ENCODE measurements around the gene PALD1. TPM values are rescaled to one million over a fixed set of nuclear protein-coding genes. Genes with fewer than 3 reads are reported as not detected.

PALD1 gene
- total RNA-seq, 3 donors from 2014 or later (not counting 1 experiment from before 2014, with no cell fraction given), result 0.21 TPM; not detected in 2

DNA sequence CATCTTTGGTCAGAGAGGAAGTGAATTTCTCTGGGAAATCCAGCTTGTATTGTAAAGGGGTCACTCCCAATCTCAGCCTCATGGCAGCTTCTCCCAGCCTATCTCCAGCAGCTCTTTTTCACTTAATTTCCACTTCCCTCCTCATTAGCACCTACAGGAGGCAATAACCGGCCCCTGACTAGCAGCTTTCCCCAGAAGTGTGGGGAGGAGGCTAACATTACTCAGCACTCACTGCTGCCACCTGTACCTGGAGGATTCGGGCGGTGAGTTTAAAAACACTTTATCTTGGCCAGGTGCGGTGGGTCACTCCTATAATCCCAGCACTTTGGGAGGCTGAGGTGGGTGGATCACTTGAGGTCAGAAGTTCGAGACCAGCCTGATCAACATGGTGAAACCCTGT is 40.8 kb upstream of the PALD1 start:
- no peak overlapping the region for H3K4me3 Mint-ChIP-seq
- WGBS (ENCODE audit: insufficient coverage), result 77% methylated on average over 2 of the region's 5 CpGs
- Histone ChIP-seq H3K27ac (ENCODE audit: low read length) (no peak overlapping the region), H3K4me1 (ENCODE audit: control insufficient read depth, insufficient read depth, low read length) (peaks cover 17% of the 10 kb centered on the region), H3K36me3 (ENCODE audit: control insufficient read depth, insufficient read depth, low read length) (no peaks in the 10 kb centered on the region), H3K27me3 (ENCODE audit: control insufficient read depth, insufficient read depth, low read length) (peaks cover 23% of the 10 kb centered on the region), H3K9me3 (ENCODE audit: control insufficient read depth, insufficient read depth, low read length) (no peaks in the 10 kb centered on the region), H3K4me3 (ENCODE audit: low read length) (no peak overlapping the region)
- no peaks in the 10 kb centered on the region for H3K36me3 Mint-ChIP-seq
- H3K27ac Mint-ChIP-seq, result no peak overlapping the region
- peaks cover 24 to 28% of the 10 kb centered on the region in 2 donors for H3K27me3 Mint-ChIP-seq (ENCODE audit: low read depth in 2 of 2)
- TF ChIP-seq, protein P1, sequence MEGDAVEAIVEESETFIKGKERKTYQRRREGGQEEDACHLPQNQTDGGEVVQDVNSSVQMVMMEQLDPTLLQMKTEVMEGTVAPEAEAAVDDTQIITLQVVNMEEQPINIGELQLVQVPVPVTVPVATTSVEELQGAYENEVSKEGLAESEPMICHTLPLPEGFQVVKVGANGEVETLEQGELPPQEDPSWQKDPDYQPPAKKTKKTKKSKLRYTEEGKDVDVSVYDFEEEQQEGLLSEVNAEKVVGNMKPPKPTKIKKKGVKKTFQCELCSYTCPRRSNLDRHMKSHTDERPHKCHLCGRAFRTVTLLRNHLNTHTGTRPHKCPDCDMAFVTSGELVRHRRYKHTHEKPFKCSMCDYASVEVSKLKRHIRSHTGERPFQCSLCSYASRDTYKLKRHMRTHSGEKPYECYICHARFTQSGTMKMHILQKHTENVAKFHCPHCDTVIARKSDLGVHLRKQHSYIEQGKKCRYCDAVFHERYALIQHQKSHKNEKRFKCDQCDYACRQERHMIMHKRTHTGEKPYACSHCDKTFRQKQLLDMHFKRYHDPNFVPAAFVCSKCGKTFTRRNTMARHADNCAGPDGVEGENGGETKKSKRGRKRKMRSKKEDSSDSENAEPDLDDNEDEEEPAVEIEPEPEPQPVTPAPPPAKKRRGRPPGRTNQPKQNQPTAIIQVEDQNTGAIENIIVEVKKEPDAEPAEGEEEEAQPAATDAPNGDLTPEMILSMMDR (IDR thresholded peaks at IDR 0.05), result no peak
- intact Hi-C loops (cut with micrococcal nuclease), result no loop called here
- DNase-seq (no peak), ATAC-seq (no peak)
- peaks cover 12 to 31% of the 10 kb centered on the region in 2 donors for H3K4me1 Mint-ChIP-seq
- H3K9me3 Mint-ChIP-seq, result no peaks in the 10 kb centered on the region

DNA sequence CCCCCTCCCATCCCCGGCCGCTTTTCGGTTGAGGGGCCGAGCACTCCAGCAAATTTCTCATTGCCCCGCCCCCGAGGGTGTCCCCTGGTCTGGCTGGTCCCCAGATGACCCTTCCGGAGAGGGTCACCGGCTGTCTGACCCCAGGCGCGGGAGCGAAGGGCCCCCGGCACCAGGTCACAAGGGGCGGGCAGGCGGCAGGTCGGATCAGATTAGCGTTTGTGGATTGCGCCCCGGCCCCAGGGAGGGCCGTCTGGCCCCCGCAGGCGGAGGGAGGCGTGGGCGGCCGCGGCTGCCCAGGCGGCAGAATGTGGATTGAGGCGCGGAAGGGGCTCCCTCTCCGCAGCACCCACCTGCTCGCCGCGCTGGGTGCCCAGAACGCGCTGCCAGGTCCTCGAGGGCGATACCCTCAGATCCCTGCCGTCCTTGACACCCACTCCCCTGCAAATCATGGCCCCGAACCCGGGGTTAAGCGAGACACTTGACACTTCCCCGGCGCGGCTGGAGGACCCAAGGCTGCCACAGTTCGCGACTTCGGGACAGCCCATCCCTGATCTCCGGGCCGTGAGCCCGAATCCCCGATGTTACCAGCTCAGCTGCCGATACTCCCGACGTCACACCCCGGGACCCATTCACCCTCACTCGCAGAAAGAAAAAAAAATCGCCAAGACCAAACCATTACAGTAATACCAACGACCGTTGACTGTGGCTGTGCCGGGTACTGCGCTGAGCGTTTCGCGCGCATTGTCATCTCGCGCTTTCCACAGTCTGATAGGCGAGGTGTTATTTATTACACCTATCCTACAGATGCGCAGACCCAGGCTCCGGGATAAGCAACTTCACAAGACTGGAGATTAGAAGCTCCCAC is 38.0 kb upstream of the PALD1 start:
- WGBS (ENCODE audit: insufficient coverage), result 6% methylated on average over 69 of the region's 69 CpGs
- H3K4me3 Mint-ChIP-seq, result peak overlapping the region; percentile 72
- Histone ChIP-seq H3K27ac (ENCODE audit: low read length) (no peak overlapping the region), H3K4me1 (ENCODE audit: control insufficient read depth, insufficient read depth, low read length) (peaks cover 14% of the 10 kb centered on the region), H3K4me3 (ENCODE audit: low read length) (no peak overlapping the region), H3K9me3 (ENCODE audit: control insufficient read depth, insufficient read depth, low read length) (no peaks in the 10 kb centered on the region), H3K36me3 (ENCODE audit: control insufficient read depth, insufficient read depth, low read length) (no peaks in the 10 kb centered on the region), H3K27me3 (ENCODE audit: control insufficient read depth, insufficient read depth, low read length) (peaks cover 27% of the 10 kb centered on the region)
- no peaks in the 10 kb centered on the region for H3K36me3 Mint-ChIP-seq
- H3K27ac Mint-ChIP-seq, result no peak overlapping the region
- no peaks in the 10 kb centered on the region for H3K9me3 Mint-ChIP-seq
- peaks cover 7 to 17% of the 10 kb centered on the region in 2 donors for H3K4me1 Mint-ChIP-seq
- TF ChIP-seq, protein P1 (IDR thresholded peaks at IDR 0.05), result no peak
- intact Hi-C loops (cut with micrococcal nuclease), result no loop called here
- peaks cover 25 to 29% of the 10 kb centered on the region in 2 donors for H3K27me3 Mint-ChIP-seq (ENCODE audit: low read depth in 2 of 2)
- ATAC-seq (peak in 2 of 3 donors; percentile 18 to 54), DNase-seq (peak in 1 of 2 donors; percentile 20)

DNA sequence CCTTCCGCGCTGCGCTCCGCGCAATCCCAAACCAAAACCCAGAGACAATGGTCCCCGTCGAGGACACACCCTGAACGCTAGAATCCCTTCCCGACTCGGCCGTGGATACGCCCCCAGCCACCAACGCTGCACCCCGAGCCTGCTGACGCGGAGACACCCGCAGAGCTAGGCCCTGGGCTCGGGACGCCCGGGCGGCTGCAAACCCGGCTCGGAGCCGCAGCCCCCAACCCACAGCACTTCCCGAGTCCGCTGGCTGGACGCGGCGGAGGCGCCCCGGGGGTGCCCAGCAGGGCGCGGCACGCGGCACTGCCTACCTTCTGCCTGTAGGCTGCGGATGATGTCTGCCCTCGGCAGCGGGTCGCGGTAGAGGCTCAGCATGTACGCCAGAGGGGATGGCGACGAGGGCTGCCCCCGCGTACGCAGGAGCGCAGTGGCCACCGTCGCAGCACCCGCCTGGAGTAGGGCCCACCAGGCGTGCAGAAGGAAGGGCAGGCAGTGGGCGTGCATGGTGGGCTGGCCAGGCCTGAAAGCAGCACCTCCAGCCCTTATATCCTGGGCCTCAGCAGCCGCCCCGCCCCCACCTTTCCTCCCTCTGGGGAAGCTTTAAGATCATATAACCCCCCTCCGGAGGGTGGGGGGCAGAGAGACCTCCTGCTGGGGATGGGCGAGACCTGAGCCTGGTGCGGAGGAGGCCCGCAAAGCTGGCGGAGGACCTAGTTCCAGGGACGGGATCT is 37.2 kb upstream of the PALD1 start, which contains the start of gene NODAL:
Gene NODAL, minus strand, starts transcription at position 521 of the 734 bp plus-strand sequence. Its CDS starts 14 bp downstream, at position 507.
- Histone ChIP-seq H3K27ac (ENCODE audit: low read length) (no peak within 1 kb of the TSS), H3K27me3 (ENCODE audit: control insufficient read depth, insufficient read depth, low read length) (peaks cover 27% of the 10 kb centered on the region), H3K9me3 (ENCODE audit: control insufficient read depth, insufficient read depth, low read length) (no peaks in the 10 kb centered on the region), H3K36me3 (ENCODE audit: control insufficient read depth, insufficient read depth, low read length) (no peaks in the 10 kb centered on the region), H3K4me1 (ENCODE audit: control insufficient read depth, insufficient read depth, low read length) (peaks cover 14% of the 10 kb centered on the region), H3K4me3 (ENCODE audit: low read length) (no peak within 1 kb of the TSS)
- intact Hi-C loops (cut with micrococcal nuclease), result no loop called here
- 7% methylated on average over 60 of the region's 60 CpGs for WGBS (ENCODE audit: insufficient coverage)
- Mint-ChIP-seq H3K27me3 (ENCODE audit: low read depth in 2 of 2) (peaks cover 25 to 29% of the 10 kb centered on the region in 2 donors), H3K4me3 (peak within 1 kb of the TSS; percentile 72), H3K36me3 (no peaks in the 10 kb centered on the region), H3K27ac (no peak within 1 kb of the TSS), H3K9me3 (no peaks in the 10 kb centered on the region), H3K4me1 (peaks cover 7 to 17% of the 10 kb centered on the region in 2 donors)
- ATAC-seq (peak in 2 of 3 donors; percentile 18 to 60), DNase-seq (peak in 1 of 2 donors; percentile 19)
- TF ChIP-seq, protein P1 (IDR thresholded peaks at IDR 0.05), result no peak

Data from natural killer cell (primary cell).